Measurements from ENCODE around the gene MTCH1.

Gene MTCH1

DNA sequence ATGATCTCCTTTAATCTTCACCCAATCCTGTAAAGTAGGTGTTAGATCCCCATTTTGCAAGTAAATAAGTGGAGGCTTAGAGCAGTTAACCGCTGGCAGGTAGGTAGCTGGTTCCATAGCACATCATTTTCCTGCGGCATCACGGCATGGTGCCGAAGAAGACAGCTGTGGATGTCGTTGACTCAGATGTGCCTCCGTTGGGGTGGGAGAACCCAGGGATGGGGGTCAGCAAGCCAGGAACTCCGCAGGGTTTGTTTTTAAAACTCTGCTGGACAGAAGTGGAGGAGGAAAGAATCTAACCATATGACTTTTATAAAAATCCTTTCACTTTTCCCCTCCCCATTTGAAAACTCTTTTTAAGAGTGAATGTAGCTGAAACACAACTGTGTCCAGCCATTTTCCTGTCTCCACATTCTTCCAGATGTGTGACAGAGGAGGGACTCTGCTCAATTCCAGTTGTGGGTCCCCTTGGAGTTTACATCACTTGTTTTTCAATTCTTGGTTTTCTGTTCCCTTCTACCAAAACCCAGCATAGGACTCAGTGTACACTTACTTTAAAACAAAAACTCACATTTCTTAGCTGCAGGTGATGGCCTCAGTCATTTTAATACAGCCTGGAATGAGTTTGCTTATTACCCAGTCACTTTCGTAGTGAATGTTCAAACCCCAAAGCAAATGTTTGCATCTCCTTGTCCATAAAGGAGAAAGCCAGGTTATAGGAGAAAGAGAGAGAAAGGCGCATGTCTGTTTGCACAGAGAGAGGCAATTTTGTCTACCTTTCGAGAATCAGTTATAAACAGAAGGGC is 59.1 kb downstream of the MTCH1 start:
- 0 out of 22 replicates have a peak, but pooled peaks cover 0 to 7% (median 0%) of the 10 kb centered on the region in 11 experiments for H4K20me1 ChIP-seq
- no peaks in the 10 kb centered on the region for H3K27me3 ChIP-seq
- peaks cover 13 to 72% (median 61%) of the 10 kb centered on the region in 10 experiments for H3K4me1 ChIP-seq
- no peaks in the 10 kb centered on the region for H3K9me3 ChIP-seq (replicated peaks in 1 of 11)
- H3K4me3 ChIP-seq, result no peak overlapping the region
- H3K36me3 ChIP-seq, result peaks cover 8 to 37% (median 18%) of the 10 kb centered on the region in 11 experiments; a peak in 20 of 22 replicates
- H3K9ac ChIP-seq, result peak overlapping the region in 5 of 11 experiments; percentile 12 to 34 (median 27); a peak in 5 of 22 replicates
- TF ChIP-seq Cebpa-rat (IDR thresholded peaks at IDR 0.05), result no peak
- peak overlapping the region in 10 of 11 experiments; percentile 13 to 88 (median 72); a peak in 19 of 22 replicates for H3K4me2 ChIP-seq
- H3K27ac ChIP-seq, result peak overlapping the region in 7 of 11 experiments; percentile 47 to 66 (median 60); a peak in 13 of 22 replicates

DNA sequence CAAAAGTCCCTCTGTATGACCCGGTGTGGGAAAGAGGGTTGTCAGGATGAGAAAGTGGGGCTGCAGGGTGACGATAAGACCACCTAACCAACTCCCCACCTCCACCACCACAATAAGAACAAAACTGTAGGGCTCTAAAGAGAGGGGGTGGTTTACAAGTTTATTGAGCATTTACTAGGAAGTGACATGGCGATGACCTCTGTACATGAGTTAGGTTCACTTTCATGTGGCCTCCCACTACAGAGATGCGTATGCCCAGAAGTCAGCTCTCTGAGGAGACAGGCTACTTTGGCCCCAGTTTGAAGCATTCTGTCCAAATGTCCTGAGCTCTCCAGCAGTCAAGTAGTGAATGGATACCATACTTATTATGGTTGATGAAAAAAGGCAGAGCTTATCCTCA is 60.2 kb downstream of the MTCH1 start:
- Histone ChIP-seq H4K20me1 (0 out of 22 replicates have a peak, but pooled peaks cover 0 to 7% (median 0%) of the 10 kb centered on the region in 11 experiments), H3K27ac (peak overlapping the region in 8 of 11 experiments; percentile 16 to 68 (median 42); a peak in 11 of 22 replicates), H3K9ac (peak overlapping the region in 1 of 11 experiments; percentile 32; a peak in 2 of 22 replicates), H3K4me2 (peak overlapping the region; percentile 1 to 88 (median 69); a peak in 20 of 22 replicates), H3K4me1 (peaks cover 13 to 84% (median 71%) of the 10 kb centered on the region in 10 experiments), H3K27me3 (no peaks in the 10 kb centered on the region), H3K4me3 (no peak overlapping the region), H3K36me3 (peaks cover 13 to 46% (median 26%) of the 10 kb centered on the region in 11 experiments; a peak in 20 of 22 replicates), H3K9me3 (replicated peaks in 1 of 11) (no peaks in the 10 kb centered on the region)
- TF ChIP-seq Cebpa-rat (IDR thresholded peaks at IDR 0.05), result no peak

DNA sequence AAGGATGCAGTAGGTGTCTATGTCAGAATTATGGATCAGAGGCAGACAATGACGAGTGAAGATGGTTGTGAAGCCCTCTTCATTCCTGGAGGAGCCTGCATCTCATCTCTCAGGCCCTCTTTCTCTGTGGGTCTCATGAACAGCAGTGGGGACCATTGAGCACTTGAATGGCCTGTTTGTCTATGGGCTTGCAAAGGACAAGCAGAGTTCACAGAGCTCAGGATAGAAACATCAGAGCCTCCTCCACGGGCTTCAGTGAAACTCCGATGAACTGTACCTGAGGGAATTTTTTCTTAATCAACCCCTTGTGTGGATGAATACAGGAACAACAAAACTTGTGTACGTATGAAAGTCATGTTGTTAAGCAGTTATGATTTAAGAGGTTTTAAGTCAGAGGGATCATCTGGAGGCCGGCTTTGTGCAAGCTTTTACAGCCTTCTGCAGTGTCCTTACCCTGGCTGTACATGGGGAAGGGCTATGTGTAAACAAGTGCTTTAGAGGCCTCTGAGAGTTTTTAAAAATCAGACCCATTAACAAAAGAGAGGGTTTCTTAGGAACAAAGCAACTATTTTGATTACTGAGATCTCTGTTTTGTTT is 61.1 kb downstream of the MTCH1 start:
- Histone ChIP-seq H3K27me3 (no peaks in the 10 kb centered on the region), H3K9ac (peak overlapping the region in 1 of 11 experiments; percentile 12; a peak in 1 of 22 replicates), H4K20me1 (0 out of 22 replicates have a peak, but pooled peaks cover 0 to 7% (median 0%) of the 10 kb centered on the region in 11 experiments), H3K27ac (peak overlapping the region in 6 of 11 experiments; percentile 18 to 68 (median 58); a peak in 6 of 22 replicates), H3K4me1 (peaks cover 19 to 93% (median 77%) of the 10 kb centered on the region in 10 experiments), H3K9me3 (replicated peaks in 1 of 11) (no peaks in the 10 kb centered on the region), H3K36me3 (peaks cover 22 to 55% (median 30%) of the 10 kb centered on the region in 11 experiments), H3K4me2 (peak overlapping the region in 10 of 11 experiments; percentile 1 to 88 (median 70); a peak in 17 of 22 replicates), H3K4me3 (no peak overlapping the region)
- no peak for TF ChIP-seq Cebpa-rat (IDR thresholded peaks at IDR 0.05)

DNA sequence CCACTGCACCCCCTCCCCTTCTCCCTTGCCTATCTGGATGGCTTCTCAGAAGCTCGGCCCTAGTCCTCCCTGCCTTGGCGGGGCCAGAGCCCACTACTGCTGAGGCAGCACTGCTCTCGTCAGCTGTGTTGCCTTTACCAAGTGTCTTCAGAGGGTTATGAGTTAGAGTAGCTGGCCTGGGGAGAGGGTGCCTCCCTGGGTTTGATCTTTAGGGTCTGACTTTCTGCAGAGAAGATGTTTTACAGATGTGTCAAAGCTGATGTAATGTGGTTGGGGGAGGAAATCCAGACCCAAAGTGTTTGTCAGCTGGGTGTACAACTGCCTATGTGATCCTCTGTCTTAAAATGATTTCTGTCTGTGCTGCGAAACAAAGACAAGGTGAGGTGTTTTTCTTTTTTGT is 61.9 kb downstream of the MTCH1 start:
- Histone ChIP-seq H3K9ac (peak overlapping the region in 1 of 11 experiments; percentile 32; a peak in 1 of 22 replicates), H3K27me3 (no peaks in the 10 kb centered on the region), H3K4me2 (peak overlapping the region in 9 of 11 experiments; percentile 36 to 88 (median 71); a peak in 18 of 22 replicates), H3K9me3 (replicated peaks in 1 of 11) (no peaks in the 10 kb centered on the region), H3K4me3 (no peak overlapping the region), H3K27ac (peak overlapping the region in 3 of 11 experiments; percentile 7 to 62 (median 11); a peak in 4 of 22 replicates), H3K36me3 (peaks cover 28 to 63% (median 38%) of the 10 kb centered on the region in 11 experiments), H3K4me1 (peaks cover 24 to 100% (median 81%) of the 10 kb centered on the region in 10 experiments), H4K20me1 (0 out of 22 replicates have a peak, but pooled peaks cover 0 to 7% (median 0%) of the 10 kb centered on the region in 11 experiments)
- no peak for TF ChIP-seq Cebpa-rat (IDR thresholded peaks at IDR 0.05)

DNA sequence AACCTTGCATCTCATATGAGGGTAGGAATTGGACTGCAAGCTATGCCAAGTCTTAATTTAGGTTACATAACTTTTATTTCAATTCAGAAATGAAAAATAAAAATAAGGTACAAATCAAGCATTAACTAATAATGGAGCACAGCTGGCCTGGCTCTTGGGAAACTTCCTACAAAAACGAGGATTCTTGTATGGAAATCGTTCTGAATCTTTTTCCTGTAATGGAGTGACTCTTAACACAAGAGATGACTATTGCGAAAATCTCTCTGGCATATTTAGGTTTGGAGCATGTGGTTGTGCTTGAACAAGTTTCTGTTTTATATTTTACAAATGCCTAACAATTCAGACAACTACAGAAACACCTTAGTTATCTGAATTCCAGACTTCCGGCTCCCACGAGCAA is 65.5 kb downstream of the MTCH1 start:
- H4K20me1 ChIP-seq, result peaks cover 0 to 4% (median 0%) of the 10 kb centered on the region in 11 experiments; a peak in 2 of 22 replicates
- no peaks in the 10 kb centered on the region for H3K27me3 ChIP-seq
- TF ChIP-seq Cebpa-rat (IDR thresholded peaks at IDR 0.05), result peak in 1 of 11 experiments; percentile 36; a peak in 2 of 22 replicates
- peak overlapping the region in 1 of 11 experiments; percentile 11; a peak in 1 of 22 replicates for H3K27ac ChIP-seq
- H3K9ac ChIP-seq, result no peak overlapping the region
- H3K4me2 ChIP-seq, result peak overlapping the region in 8 of 11 experiments; percentile 2 to 78 (median 44); a peak in 12 of 22 replicates
- H3K4me3 ChIP-seq, result no peak overlapping the region
- no peaks in the 10 kb centered on the region for H3K9me3 ChIP-seq (replicated peaks in 1 of 11)
- peaks cover 47 to 97% (median 67%) of the 10 kb centered on the region in 11 experiments for H3K36me3 ChIP-seq
- peaks cover 27 to 99% (median 68%) of the 10 kb centered on the region in 10 experiments for H3K4me1 ChIP-seq

DNA sequence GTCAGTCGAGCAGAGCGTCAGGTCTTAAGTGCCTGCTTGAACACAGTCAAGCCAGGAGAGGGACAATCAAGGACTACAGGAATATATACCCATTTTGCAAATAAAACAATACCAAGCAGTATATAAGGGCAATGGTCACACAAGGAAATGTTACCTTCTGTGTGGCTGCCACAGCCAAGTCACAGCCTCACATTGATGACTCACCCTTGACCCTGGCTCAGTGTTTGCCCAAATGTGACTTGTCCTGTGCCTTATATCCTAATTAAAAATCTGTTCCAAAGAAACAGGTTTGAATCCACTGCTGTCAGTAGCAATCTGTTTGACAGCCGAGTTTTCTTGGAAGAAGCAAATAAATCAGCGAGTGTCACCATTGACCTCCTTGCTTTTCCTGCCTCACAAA is 65.9 kb downstream of the MTCH1 start:
- Histone ChIP-seq H3K4me1 (peaks cover 30 to 99% (median 68%) of the 10 kb centered on the region in 10 experiments), H3K36me3 (peaks cover 46 to 99% (median 72%) of the 10 kb centered on the region in 11 experiments), H4K20me1 (peaks cover 0 to 9% (median 0%) of the 10 kb centered on the region in 11 experiments; a peak in 2 of 22 replicates), H3K27ac (peak overlapping the region in 1 of 11 experiments; percentile 8; a peak in 1 of 22 replicates), H3K4me2 (peak overlapping the region in 8 of 11 experiments; percentile 2 to 78 (median 44); a peak in 12 of 22 replicates), H3K9ac (no peak overlapping the region), H3K9me3 (replicated peaks in 1 of 11) (no peaks in the 10 kb centered on the region), H3K4me3 (no peak overlapping the region), H3K27me3 (no peaks in the 10 kb centered on the region)
- no peak for TF ChIP-seq Cebpa-rat (IDR thresholded peaks at IDR 0.05)

Data from BLaER1 treated with 17β-estradiol and CSF1 and Interleukin-3, amounts not matched to agents 10 nM and 100 nM (cell line).